ENCODE results near the gene STYXL1.

STYXL1 gene

DNA sequence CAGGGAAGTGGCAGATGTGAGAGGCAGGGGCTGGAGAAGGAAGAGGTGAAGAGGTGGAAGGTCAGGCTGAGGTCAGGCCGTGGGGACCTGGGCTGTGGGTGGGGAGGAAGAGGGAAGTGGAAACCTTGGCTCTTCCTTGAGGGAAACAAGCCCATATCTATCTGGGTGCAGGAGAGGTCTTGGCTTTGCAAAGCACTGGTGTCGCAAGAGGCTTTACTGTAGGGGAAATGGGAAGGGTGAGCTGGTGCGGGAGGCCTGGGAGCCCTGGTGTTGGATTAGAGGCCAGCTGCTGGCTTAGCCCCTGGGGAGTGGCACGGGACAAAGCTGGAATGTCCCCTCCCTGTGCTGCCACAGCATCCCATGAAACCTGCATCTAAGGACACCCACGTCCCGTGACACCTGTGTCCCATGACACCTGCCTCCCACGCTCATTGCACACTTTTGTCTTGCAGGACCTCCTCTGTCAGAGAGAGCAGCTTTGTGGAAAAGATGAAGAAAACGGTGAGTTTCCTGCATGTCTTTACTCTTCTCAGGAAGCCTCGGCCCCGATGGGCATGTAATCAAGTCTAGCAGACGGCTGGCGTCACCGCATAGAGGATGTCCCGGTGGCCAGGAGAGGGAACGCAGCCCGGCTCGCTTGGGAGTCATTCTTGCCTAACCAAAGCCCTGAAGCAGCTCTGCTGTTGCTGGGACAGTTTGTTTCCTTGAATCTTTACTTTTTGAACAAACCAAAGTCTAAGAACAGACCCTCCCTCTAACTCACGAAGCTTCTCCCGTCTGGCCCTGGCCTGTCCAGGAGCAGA lies 75.6 kb downstream of the STYXL1 start:
- no peak for DNase-seq

DNA sequence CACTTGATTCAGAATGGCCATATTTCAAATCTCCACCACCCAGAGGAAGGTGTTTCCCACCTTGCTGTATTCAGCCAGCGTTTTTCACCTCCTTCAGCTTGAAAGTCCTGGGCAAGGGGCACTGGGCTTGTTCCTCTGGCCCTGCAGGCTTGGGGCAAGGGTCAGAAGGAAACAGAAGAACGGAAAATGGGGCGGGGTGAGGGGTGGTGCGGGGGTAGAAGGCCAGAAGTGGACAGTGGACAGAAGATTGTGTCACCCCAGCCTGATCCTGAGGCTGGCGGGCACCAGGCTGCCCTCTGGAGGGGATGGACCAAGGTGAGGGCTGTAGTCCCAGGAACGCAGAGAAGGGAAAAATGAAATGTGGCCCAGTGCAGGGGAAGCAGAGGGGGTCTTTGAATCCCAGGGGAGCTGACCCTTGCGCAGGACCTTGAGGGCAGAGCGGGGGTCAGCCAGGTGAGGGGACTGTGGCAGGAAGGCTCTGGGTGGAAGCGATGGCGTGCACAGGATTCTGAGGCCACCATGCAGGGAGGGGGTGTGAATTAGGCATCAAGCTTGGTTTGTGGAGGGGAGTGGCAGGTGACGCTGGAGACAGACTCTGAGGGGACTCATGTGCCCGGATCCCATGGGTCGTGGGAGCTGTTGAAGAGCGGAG lies 76.4 kb downstream of the STYXL1 start:
- DNase-seq = peak; percentile 15

DNA sequence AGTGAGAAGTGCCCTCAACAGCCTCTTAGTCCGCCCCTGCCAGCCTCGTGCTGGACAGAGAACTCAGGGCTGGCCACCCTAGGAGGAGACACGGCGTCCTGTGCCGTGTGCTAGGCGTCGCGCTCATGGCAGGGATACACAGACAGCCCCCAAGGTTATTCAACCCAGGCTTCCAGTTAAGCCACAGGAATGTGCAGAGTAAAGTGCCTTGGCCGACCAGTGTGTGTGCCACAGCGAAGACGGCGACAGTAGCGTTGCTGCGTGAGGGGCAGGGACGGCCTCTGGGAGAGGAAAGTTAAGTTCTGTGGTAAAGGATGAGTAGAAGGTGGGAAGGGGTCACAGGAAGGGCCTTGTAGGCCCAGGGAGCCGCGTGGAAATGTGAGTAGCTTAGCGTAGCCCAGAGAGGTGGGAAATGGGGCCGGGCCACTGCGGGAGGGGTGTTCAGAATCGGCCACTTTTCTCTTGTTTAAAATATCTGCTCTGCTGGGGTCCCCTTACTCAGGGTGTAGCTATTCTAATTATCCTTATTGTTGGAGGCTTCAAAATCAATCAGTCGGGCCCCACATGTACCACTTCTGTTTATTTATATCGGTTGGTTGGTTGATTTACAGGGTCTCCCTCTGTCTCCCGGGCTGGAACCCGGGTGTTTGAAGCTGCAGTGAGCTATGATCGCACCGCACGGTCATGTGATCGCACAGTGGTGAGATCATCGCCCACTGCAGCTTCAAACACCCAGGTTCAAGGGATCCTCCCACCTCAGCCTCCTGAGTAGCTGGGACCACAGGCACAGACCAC lies 77.9 kb downstream of the STYXL1 start:
- no peak for DNase-seq

DNA sequence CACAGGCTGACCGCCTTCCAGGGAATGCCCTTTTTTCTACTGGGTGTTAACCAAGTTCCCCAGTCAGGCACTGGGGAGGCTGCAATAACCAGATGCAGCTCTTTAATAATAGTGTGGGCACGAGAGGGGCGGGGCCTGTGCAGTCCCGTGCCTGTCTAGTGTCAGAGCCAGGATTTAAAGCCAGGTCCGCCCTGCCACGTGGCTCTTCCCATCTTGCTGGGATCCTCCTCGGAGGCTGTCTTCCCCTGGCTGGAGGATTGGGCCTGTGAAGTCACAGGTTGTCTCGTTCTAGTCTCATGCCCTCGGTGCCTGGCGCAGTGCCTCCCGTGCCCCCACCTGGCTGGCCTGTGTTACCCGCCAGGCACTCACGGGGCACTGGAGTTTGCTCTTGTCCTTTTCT lies 78.6 kb downstream of the STYXL1 start:
- no peak for DNase-seq

DNA sequence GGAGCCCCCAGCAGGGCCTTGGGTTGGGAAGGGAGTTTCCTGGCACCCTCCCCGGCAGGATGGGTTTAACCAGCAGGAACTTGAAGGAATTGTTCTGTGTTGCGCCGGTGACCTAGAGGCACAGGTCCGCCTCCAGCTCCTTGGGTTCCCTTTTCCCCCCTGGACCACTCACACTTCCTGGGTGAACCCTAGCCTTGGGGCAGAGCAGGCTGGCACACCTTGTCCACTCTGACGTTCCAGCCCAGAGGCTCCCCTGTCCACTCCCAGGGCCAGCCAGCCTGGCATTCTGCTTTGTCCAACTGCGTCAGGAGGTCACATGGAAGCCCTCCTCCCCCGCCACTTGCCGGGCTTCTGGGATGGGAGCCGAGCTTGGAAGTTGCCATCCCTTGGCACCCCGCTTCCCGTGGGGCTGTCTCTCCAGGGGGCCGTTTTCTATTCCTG lies 79.2 kb downstream of the STYXL1 start:
- no peak for DNase-seq

DNA sequence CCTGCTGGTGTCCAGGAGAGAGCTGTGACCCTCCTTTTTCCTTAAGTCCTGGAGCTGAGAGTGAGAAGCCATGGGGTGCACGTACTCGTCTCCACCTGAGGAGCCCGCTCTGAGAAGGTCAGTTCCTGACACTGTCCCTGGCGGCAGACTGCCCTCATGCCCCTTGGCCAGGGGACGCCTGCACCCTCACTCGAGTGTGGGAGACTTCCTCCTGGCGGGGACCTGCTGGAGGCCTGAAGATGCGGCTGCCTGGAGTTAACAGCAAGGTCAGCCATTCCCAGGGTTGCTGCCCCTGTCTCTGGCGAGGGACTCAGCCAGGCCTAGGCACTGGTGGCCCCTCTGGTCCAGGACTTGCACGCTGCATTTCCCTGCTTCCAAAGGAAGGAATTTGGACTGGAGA lies 79.8 kb downstream of the STYXL1 start:
- DNase-seq = no peak

DNA sequence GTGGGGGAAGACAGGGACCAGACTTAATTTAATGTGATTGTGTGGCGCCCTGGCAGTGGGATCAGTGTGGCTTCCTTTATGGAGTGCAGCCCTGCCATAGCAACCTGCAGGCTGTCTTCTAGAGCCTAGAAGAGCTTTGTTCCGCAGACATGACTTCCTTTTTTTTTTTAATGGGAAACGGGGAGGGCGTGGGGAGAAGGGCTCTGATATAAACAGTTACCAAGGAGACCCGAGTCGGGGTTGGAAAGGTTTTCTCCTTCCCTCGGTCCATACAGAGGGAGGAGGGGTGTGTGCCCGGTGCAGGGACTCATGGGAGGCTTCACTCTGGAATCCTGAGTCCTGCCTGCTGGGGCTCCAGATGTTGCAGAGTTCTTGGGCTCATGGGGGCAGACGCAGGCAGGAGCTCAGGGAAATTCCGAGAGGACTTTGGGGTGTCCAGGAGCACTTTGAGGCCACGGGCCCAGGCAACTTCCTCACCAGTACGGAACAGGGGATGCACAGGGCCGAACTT lies 80.3 kb downstream of the STYXL1 start:
- DNase-seq = no peak

DNA sequence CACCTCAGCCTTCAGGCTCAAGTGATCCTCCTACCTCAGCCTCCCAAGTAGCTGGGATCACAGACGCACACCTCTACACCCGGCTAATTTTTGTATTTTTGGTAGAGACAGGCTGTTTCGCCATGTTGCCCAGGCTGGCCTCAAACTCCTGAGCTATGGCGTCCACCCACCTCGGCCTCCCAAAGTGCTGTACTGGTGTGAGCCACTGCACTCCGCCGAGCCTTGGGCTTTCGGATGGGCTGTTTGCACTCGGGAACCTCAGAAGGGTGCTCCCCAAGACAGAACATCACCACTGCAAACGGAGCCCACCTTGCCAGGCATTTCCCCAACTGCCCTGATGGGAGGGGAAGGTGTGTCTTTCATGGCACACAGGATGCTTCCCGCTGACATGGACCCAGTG lies 80.7 kb downstream of the STYXL1 start:
- DNase-seq = no peak

DNA sequence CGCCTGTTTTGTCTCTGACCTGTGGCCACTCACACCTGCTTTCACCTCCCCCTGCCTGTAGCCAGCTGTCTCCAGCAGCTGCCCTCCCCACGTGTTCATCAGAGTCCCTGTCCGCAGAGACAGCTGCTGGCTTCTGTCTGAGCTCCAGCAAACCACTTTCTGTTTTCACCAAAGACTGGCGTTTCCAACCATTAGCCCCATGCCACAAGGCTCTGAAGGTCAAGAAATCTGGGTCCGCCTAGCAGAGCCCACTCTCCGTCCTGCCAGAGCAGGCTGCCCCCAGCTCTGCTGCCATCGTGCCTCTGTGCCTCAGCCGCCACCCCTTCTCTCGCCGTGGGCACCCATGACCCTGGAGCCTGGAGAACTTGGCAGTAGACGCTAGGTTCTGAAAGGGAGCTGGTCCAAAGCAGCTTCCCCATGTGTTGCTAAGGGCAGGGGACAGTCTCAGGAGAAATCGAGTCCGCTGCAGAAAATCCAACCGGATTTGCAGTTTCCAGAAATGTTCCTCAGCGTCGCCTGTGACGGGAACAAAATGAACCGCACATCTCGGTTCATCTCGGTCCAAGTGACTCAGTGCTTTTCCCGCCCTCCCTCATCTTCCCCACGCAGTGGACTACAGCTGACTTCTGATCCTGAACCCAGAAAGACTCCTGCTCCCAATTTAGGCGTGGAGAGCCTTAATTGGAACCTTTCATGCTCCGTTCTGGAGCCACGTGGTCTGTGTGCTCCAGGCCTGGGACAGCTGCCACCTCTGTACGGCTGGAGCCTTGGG lies 81.4 kb downstream of the STYXL1 start:
- DNase-seq = peak; percentile 72

DNA sequence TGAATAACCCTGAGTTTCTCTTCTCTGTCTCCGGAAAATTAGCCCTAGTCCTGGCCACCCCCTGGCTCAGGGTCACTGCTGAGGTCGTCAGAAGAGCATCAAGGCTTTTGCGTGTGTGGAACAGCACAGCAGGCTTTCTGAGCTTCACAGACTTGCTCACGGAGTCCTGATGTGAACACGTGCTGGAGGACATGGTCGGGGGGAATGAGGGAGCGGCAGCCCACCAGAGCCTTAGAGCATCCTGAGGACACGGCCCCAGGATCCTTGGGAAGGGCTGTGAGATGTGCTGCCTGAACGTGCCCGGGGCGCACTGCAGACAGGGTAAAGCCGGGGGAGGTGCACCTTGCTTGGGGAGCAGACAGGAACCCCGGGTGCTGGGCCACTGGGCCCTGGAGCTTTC lies 82.2 kb downstream of the STYXL1 start:
- no peak for DNase-seq

DNA sequence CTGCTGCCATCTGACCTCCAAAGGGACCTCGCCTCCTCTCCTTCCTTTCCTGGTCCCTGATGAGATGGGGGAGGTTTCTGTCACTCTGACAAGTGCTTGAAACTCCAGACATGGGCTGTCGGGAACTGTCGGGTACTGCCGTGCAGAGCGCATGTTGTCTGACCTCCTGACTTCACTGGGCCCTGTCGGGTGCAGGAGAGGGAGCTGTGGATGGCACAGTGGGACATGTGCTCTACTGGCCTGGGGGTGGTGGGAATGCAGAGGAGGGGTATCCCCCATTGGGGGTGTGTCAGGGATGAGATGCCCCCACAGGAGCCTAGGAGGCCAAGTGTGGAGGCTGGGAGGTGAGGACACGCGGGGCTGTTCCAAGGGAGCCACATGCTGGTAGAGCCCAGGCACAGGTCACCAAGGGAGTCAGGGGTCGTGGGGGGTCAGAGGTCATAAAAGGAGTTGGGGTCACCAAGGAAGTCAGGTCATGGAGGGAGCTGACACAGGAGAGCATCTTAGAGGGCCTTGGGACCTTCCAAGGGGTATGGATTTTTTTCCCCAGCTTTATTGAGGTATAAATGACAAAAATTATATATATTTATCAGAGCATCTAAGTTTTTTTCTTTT lies 84.3 kb downstream of the STYXL1 start:
- no peak for DNase-seq

DNA sequence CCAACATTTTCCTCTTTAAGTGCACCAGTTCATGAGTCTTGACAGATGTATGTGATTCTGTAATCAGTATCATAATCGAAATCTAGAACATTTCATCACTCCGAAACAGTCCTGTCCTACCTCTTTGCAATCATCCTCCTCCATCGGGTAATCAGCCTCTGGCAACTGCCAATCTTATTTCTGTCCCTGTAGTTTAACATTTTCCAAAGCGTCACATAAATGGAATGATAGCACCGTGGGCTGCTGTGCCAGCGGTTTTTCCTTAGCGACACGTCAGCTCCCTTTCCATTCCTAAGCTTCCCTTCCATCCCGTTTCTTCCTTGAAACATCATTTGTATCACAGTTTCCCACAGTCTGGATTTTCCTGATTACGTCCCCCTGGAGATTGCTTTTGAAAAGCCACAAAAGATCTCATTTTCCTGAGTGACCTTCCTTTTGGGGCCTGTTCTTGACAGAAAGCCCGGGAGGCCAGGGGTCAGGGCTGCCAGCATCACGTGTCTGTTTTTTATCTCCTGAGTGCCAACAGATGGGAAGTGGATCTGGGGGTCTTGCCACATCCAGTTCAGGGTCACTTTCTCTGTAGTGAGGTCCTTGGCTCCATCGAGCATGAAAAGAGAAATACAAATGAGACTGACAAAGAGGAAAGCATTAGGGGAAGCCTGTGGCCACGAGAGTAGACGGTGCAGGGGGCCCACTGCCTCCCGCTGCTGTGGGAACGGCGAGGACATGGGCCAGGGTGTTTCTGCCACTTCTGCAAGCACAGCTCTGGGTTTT lies 85.0 kb downstream of the STYXL1 start:
- DNase-seq = no peak

DNA sequence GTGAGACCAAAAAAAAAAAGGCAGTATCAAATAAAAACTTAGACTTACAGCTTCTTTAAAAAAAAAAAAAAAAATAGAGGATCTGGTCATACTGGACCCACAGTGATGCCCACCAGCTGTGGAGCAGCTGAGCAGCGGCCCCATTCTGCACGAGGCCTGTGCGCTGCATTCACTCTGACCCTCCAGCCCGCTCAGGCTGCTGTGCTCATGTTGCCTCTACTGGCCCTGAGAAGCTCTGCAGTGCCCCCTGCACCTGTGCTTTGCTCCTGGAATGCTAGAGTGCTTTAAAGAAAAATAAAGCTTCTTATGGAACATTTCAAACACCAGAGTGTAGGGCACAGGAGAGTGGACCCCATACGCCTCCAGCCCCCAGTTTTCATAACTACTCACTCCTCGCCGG lies 86.6 kb downstream of the STYXL1 start:
- no peak for DNase-seq

DNA sequence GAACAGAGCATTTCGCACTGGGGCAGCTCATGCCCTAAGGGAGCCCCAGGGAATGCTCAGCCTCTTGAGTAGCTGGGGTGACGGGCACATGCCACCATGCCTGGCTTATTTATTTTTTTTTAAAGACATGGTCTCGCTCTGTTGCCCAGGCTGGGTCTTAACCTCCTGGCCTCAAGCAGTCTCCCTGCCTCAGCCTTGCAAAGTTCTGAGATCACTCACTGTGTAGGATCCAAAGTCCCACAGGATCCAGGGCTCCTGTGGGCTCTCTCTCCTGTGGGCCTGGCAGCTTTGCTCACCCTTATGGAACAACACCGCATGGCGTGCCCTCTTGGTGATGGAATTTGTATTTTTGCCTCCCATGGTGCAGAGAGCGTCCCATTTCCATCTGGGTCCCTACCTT lies 87.4 kb downstream of the STYXL1 start:
- DNase-seq = no peak

DNA sequence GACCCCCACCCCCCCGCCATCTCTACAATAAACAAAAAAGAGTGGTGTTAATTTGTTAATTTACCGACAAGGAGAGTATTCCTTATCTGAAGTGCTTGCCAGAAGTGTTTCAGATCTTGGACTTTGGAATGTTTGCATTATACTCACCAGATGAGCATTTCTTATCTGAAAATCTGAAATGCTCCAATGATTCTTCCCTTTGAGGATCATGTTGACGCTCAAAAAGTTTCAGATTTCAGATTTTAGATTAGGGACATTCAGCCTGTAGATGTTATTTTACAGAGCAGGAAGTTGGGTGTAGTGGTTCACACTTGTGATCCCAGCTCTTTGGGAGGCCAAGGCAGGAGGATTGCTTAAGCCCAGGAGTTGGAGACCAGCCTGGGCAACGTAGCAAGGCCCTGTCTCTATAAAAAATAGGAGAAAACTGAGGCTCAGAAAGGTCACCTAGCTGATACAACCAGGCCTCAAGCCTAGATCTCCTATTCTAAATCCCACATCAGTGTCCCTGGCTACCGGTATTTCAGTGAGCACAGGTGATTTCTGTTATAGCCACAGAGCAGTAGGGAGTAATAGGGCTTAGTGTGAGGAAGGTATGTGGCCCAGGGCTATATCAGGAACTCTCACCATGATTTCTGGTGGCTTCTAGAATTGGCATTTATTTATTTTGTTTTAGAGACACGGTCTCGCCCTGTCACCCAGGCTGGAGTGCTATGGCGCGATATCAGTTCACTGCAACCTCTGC lies 88.8 kb downstream of the STYXL1 start:
- no peak for DNase-seq

DNA sequence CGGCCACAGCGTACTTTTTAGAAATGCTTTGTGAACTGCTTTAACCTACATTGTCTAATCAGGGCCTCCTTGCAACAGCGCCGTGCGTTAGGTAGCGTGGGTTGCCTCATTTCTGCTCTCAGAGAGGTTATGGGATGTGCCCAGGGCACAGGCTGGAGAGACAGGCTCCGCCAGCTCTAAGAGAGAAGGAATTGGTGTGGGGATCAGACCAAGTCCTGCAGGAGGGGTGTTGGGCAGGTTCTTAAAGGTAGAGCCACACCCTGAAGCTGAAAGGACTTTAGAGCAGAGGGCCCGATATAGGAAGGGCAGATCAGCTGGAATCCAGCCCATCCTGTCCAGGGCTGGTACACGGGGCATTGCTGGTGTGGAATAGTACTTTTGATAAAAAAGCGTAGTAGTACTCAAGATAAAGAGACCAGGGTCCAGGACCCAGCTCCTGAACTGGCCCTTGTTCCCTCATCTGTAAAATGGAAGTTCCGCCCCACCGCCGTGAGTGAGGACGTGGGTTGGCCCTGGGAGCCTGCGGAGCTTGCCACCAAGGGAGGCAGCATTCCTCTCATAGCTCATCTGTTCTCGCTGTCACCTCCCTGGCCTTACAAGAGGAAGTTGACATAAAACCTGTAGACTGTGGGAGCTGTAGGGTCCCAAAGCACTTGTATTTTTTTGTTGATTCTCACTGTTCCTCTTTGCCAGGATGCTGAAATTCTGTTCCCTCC lies 90.6 kb downstream of the STYXL1 start:
- no peak for DNase-seq

DNA sequence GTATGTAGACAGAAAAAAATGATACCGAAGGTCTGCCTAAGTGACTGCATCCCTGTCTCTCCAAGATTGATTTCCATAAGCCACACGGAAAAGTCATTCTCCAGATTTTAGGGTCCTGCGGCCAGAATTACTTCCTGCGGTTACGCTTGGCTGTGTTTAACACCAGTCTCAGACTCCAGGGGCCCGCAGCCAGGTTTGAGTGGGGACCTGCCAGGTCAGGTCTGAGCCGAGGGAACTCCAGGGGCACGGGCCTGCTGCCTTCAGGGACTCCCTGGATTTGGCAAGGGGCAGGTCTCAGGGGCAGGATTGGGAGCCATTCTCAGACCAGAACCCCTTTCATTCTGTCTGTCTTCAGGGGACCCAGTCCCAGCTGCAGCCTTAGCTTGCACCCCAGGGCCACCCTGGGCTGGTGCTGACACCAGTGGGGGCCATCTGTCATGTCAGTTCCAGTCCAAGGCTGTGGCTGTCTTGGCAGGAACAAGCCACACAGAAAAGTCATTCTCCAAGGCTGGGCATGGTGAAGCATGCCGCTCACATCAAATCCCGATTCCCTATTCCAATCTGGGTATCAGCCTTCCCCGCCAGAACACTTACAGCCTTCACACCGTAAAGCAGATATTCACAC lies 92.4 kb downstream of the STYXL1 start:
- DNase-seq = no peak

DNA sequence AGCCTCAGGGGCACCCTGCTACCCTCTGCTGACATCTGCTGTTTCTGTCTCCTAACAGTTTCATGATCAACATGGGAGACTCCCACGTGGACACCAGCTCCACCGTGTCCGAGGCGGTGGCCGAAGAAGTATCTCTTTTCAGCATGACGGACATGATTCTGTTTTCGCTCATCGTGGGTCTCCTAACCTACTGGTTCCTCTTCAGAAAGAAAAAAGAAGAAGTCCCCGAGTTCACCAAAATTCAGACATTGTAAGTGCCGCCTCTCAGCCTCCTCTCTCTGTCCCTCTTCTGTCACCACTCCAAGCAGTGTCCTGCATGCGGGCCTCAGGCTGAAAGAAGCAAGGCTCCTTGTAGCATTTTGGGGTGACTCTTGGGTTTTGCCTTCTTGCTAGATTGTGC lies 93.9 kb downstream of the STYXL1 start:
- DNase-seq = no peak

DNA sequence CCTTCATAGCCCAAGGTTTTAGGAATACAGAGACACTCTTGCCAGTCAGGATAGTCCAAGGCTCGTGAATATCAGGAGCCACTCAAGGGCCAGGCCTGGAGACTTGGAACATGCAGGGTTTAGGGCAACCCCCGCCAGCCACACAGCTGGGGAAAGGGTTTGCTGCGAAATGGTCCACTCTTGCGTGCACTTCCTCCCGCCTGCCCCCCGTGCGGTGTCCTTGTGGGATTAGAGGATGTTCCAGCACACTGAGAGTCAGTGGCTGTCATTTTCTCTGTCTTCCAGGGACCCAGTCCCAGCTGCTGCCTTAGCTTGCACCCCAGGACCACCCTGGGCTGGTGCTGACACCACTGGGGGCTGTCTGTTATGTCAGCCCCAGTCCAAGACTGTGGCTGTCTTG lies 94.4 kb downstream of the STYXL1 start:
- no peak for DNase-seq

DNA sequence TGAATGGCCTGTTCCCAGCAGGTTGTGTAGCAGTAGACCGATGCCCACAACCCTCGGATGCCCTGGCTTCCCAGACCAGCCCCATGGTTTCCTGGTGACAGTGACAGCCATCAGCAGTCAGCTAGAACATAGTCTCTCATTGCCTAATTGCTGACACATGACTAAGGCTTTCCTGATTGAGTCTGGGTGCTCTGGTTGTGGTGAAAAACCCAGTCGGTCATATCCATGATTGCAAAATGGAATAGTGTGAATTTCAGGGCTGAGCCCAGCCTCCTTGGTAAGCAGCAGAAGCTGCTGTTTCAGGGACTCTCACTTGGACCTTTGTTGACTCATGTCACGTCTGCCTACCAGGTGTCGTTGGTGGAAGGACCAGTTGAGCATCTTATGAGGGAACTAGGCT lies 96.3 kb downstream of the STYXL1 start:
- DNase-seq = no peak

Data from NCI-H2171 treated with DMSO at 0.1 percent for 48 hours (cell line).